Measurements from ENCODE around the gene TNFSF12. TPM values are rescaled to one million over a fixed set of nuclear protein-coding genes. Genes with fewer than 3 reads are reported as not detected.
A peak's percentile ranks its signal among the peaks of the same experiment; 100 is the strongest.

The TNFSF12 gene
- total and polyA plus RNA-seq, 4 donors, result 15.1 to 72.2 (median 40.9) TPM

GRCh38 chr17:7573324-7574080 is 24.6 kb downstream of the TNFSF12 start:
- peak; percentile 95 to 98 (median 95) for DNase-seq

GRCh38 chr17:7574176-7574953 is 25.5 kb downstream of the TNFSF12 start:
- Histone ChIP-seq H3K27me3 (ENCODE audit: control insufficient read depth in 3 of 3, insufficient read depth in 3 of 3, low read length in 2 of 3) (no peaks in the 10 kb centered on the region), H3K9me3 (ENCODE audit: control insufficient read depth in 4 of 4, insufficient read depth in 3 of 4, low read length in 3 of 4) (peaks cover 0 to 2% (median 0%) of the 10 kb centered on the region in 4 donors), H3K27ac (ENCODE audit: low read depth in 1 of 2, low read length in 1 of 2) (peak overlapping the region; percentile 14 to 83), H3K9ac (ENCODE audit: insufficient read depth in 1 of 2, low read length in 2 of 2) (peak overlapping the region; percentile 33 to 77), H3K4me3 (peak overlapping the region; percentile 76), H3K36me3 (ENCODE audit: control insufficient read depth in 4 of 4, insufficient read depth in 4 of 4, low read length in 4 of 4) (peaks cover 40 to 63% (median 55%) of the 10 kb centered on the region in 4 donors), H3K4me1 (ENCODE audit: control insufficient read depth in 5 of 5, insufficient read depth in 5 of 5, low read length in 5 of 5) (peaks cover 7 to 29% (median 9%) of the 10 kb centered on the region in 5 donors)
- WGBS, 2 donors, result 22 to 35% methylated on average over 15 of the region's 15 CpGs
- DNase-seq, result peak in 1 of 3 donors; percentile 23
- TF ChIP-seq CTCF (IDR thresholded peaks at IDR 0.05; ENCODE audit: control extremely low read depth, extremely low read depth), result no peak
- ATAC-seq (ENCODE audit: insufficient read depth, low FRiP score), result no peak

More at GRCh38 chr17:7573324-7574080, 24.6 kb downstream of the TNFSF12 start:
- peaks cover 0 to 2% (median 0%) of the 10 kb centered on the region in 4 donors for H3K9me3 ChIP-seq (ENCODE audit: control insufficient read depth in 4 of 4, insufficient read depth in 3 of 4, low read length in 3 of 4)
- TF ChIP-seq CTCF (IDR thresholded peaks at IDR 0.05; ENCODE audit: control extremely low read depth, extremely low read depth), result no peak
- H3K27me3 ChIP-seq (ENCODE audit: control insufficient read depth in 3 of 3, insufficient read depth in 3 of 3, low read length in 2 of 3), result no peaks in the 10 kb centered on the region
- H3K9ac ChIP-seq (ENCODE audit: insufficient read depth in 1 of 2, low read length in 2 of 2), result peak overlapping the region; percentile 77 to 95
- peaks cover 36 to 64% (median 53%) of the 10 kb centered on the region in 4 donors for H3K36me3 ChIP-seq (ENCODE audit: control insufficient read depth in 4 of 4, insufficient read depth in 4 of 4, low read length in 4 of 4)
- peak overlapping the region; percentile 91 to 100 for H3K27ac ChIP-seq (ENCODE audit: low read depth in 1 of 2, low read length in 1 of 2)
- 0 to 1% methylated on average over 54 to 71 of the region's 71 CpGs for WGBS, 2 donors
- H3K4me1 ChIP-seq (ENCODE audit: control insufficient read depth in 5 of 5, insufficient read depth in 5 of 5, low read length in 5 of 5), result peaks cover 4 to 25% (median 8%) of the 10 kb centered on the region in 5 donors
- peak overlapping the region; percentile 100 for H3K4me3 ChIP-seq
- ATAC-seq (ENCODE audit: insufficient read depth, low FRiP score), result peak; percentile 60

GRCh38 chr17:7575481-7575883 is 26.6 kb downstream of the TNFSF12 start:
- WGBS, 2 donors, result 63 to 91% methylated on average over 1 of the region's 1 CpG
- ATAC-seq (ENCODE audit: insufficient read depth, low FRiP score) (no peak), DNase-seq (no peak)
- H3K4me3 ChIP-seq, result no peak overlapping the region
- TF ChIP-seq CTCF (IDR thresholded peaks at IDR 0.05; ENCODE audit: control extremely low read depth, extremely low read depth), result no peak
- H3K27me3 ChIP-seq (ENCODE audit: control insufficient read depth in 3 of 3, insufficient read depth in 3 of 3, low read length in 2 of 3), result no peaks in the 10 kb centered on the region
- peaks cover 0 to 2% (median 0%) of the 10 kb centered on the region in 4 donors for H3K9me3 ChIP-seq (ENCODE audit: control insufficient read depth in 4 of 4, insufficient read depth in 3 of 4, low read length in 3 of 4)
- H3K36me3 ChIP-seq (ENCODE audit: control insufficient read depth in 4 of 4, insufficient read depth in 4 of 4, low read length in 4 of 4), result peaks cover 40 to 59% (median 51%) of the 10 kb centered on the region in 4 donors
- H3K27ac ChIP-seq (ENCODE audit: low read depth in 1 of 2, low read length in 1 of 2), result peak overlapping the region in 1 of 2 donors; percentile 52
- H3K9ac ChIP-seq (ENCODE audit: insufficient read depth in 1 of 2, low read length in 2 of 2), result no peak overlapping the region
- peaks cover 7 to 34% (median 12%) of the 10 kb centered on the region in 5 donors for H3K4me1 ChIP-seq (ENCODE audit: control insufficient read depth in 5 of 5, insufficient read depth in 5 of 5, low read length in 5 of 5)

All from lung (tissue), 12 donors.